Activated naive CD8-positive, alpha-beta T cell treated with anti-CD3 and anti-CD28 coated beads, Interleukin-2, amount 50 U/mL, for 16 hours (primary cell): ENCODE measurements around the gene MSH3.

Experiments used
- DNase-seq: peaks from one replicate; pipeline ENCODE4 v3.0.0-alpha.2; 2020; ENCODE audit warnings: low read depth, low spot score

Gene MSH3

GRCh38 chr5:80654391-80655230 lies at the start of gene MSH3, which contains the start of gene DHFR:
TSS of gene MSH3 (plus strand) at chr5:80654652. CDS start at chr5:80654728, 76 bp downstream.
TSS of gene DHFR (minus strand) at chr5:80654983. CDS start at chr5:80654489, 494 bp downstream.
- DNase-seq = peak; percentile 77

- DNase-seq = no peak
Measured at GRCh38 chr5:80607343-80607742, 47.1 kb upstream of the MSH3 start.

GRCh38 chr5:80607832-80608231 lies 46.6 kb upstream of the MSH3 start:
- no peak for DNase-seq

- DNase-seq = no peak
Measured at GRCh38 chr5:80608731-80609130, 45.7 kb upstream of the MSH3 start.

GRCh38 chr5:80609692-80610091 lies 44.8 kb upstream of the MSH3 start:
- no peak for DNase-seq

GRCh38 chr5:80615266-80615914 lies 39.1 kb upstream of the MSH3 start:
- no peak for DNase-seq

GRCh38 chr5:80618438-80618837 lies 36.0 kb upstream of the MSH3 start:
- no peak for DNase-seq

- no peak for DNase-seq
Measured at GRCh38 chr5:80619086-80619485, 35.4 kb upstream of the MSH3 start.

GRCh38 chr5:80620211-80620610 lies 34.2 kb upstream of the MSH3 start:
- no peak for DNase-seq

GRCh38 chr5:80622756-80623155 lies 31.7 kb upstream of the MSH3 start:
- no peak for DNase-seq

GRCh38 chr5:80623999-80624398 lies 30.5 kb upstream of the MSH3 start:
- no peak for DNase-seq

- no peak for DNase-seq
Measured at GRCh38 chr5:80625230-80625629, 29.2 kb upstream of the MSH3 start.

- DNase-seq = no peak
Measured at GRCh38 chr5:80629281-80629680, 25.2 kb upstream of the MSH3 start.

GRCh38 chr5:80631278-80632259 lies 22.9 kb upstream of the MSH3 start:
- no peak for DNase-seq

GRCh38 chr5:80632700-80633099 lies 21.8 kb upstream of the MSH3 start:
- DNase-seq = no peak

- DNase-seq = no peak
Measured at GRCh38 chr5:80634193-80634592, 20.3 kb upstream of the MSH3 start.

- no peak for DNase-seq
Measured at GRCh38 chr5:80641353-80641752, 13.1 kb upstream of the MSH3 start.

- DNase-seq = no peak
Measured at GRCh38 chr5:80644900-80645299, 9.6 kb upstream of the MSH3 start.

- DNase-seq = no peak
Measured at GRCh38 chr5:80646926-80647325, 7.5 kb upstream of the MSH3 start.

GRCh38 chr5:80653502-80653901 lies 950 bp upstream of the MSH3 start:
- no peak for DNase-seq

- no peak for DNase-seq
Measured at GRCh38 chr5:80654054-80654390, 430 bp upstream of the MSH3 start.

GRCh38 chr5:80655231-80655774 lies 851 bp downstream of the MSH3 start:
- no peak for DNase-seq
